Measurements from ENCODE around the gene ZNF723. TPM values are rescaled to one million over a fixed set of nuclear protein-coding genes. Genes with fewer than 3 reads are reported as not detected.
"Not testable (repeated sequence)": the region's sequence is repeated elsewhere in the genome, so short reads cannot be mapped to it uniquely, and the experiment has no call there.

ZNF723 gene
- total RNA-seq, 4 donors from 2014 or later: not detected

GRCh38 chr19:22814124-22814523, 18.0 kb upstream of the ZNF723 start:
- TF ChIP-seq POLR2A (IDR thresholded peaks at IDR 0.05): no peak
- TF ChIP-seq CTCF (IDR thresholded peaks at IDR 0.05): no peak
- no peak for DNase-seq (ENCODE audit: low spot score in 2 of 2)
- intact Hi-C loops (cut with DNase I; ENCODE audit: low total_unique reads): no loop called here
- no peak overlapping the region for H3K4me3 ChIP-seq (ENCODE audit: low read depth, poor library complexity, severe bottlenecking)
- WGBS, 2 donors: 76 to 78% methylated on average over 2 of the region's 2 CpGs

DNA sequence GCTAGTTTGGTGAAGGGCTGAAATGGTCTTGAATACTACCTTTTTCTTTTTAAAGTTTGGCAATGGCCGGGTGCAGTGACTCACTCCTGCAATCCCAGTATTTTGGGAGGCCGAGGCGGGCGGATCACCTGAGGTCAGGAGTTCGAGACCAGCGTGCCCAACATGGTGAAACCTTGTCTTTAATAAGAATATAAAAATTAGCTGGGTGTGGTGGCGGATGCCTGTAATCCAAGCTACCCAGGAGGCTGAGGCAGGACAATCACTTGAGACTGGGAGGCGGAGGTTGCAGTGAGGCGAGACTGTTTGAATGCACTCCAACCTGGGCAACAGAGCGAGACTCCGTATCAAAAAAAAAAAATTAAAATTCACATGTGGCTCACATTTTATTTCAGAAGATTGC, 880 bp upstream of the ZNF723 start:
- WGBS, 2 donors: 91 to 100% methylated on average over 11 of the region's 11 CpGs
- H3K4me3 ChIP-seq (ENCODE audit: low read depth, poor library complexity, severe bottlenecking): no peak overlapping the region
- TF ChIP-seq POLR2A (IDR thresholded peaks at IDR 0.05): no peak
- TF ChIP-seq CTCF (IDR thresholded peaks at IDR 0.05): no peak
- peak in 1 of 2 donors; percentile 66 for DNase-seq (ENCODE audit: low spot score in 2 of 2)
- intact Hi-C loops (cut with DNase I; ENCODE audit: low total_unique reads): no loop called here

DNA sequence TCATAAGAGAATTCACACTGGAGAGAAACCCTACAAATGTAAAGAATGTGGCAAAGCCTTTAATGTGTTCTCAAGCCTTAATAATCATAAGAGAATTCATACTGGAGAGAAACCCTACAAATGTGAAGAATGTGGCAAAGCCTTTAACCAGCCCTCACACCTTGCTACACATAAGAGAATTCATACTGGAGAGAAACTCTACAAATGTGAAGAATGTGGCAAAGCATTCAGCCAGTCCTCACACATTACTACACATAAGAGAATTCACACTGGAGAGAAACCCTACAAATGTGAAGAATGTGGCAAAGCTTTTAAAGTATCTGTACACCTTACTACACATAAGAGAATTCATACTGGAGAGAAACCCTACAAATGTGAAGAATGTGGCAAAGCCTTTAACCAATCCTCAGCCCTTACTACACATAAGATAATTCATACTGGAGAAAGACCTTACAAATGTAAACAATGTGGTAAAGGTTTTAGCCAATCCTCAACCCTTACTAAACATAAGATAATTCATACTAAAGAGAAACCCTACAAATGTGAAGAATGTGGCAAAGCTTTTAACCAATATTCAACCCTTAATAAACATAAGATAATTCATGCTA, 25.7 kb downstream of the ZNF723 start:
- DNase-seq (ENCODE audit: low spot score in 2 of 2); H3K4me3 ChIP-seq (ENCODE audit: low read depth, poor library complexity, severe bottlenecking); intact Hi-C loops (cut with DNase I; ENCODE audit: low total_unique reads): not testable (repeated sequence)

DNA sequence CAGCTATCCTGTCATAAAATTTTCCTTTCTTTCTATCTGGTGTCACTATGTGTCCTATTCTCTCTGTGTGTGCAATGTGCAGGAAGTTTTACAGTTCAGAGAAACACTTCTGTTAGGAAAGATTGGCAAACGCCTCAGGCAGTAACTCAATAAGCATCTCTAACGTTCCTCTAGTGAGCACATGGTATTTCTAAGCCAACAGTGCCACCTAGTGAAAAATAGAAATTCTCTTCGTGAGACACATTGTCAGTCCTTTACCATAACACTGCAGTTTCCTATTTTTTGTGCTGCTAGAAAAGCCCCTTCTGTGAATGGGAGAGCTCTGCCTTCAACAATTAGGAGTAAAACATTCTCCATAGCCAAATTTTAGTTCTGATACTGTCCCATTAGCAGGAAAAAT, 50.7 kb downstream of the ZNF723 start:
- DNase-seq (ENCODE audit: low spot score in 2 of 2): no peak
- intact Hi-C loops (cut with DNase I; ENCODE audit: low total_unique reads): no loop called here
- TF ChIP-seq CTCF (IDR thresholded peaks at IDR 0.05) (no peak), POLR2A (IDR thresholded peaks at IDR 0.05) (no peak)
- no peak overlapping the region for H3K4me3 ChIP-seq (ENCODE audit: low read depth, poor library complexity, severe bottlenecking)
- 1 to 9% methylated on average over 3 of the region's 3 CpGs for WGBS, 2 donors

DNA sequence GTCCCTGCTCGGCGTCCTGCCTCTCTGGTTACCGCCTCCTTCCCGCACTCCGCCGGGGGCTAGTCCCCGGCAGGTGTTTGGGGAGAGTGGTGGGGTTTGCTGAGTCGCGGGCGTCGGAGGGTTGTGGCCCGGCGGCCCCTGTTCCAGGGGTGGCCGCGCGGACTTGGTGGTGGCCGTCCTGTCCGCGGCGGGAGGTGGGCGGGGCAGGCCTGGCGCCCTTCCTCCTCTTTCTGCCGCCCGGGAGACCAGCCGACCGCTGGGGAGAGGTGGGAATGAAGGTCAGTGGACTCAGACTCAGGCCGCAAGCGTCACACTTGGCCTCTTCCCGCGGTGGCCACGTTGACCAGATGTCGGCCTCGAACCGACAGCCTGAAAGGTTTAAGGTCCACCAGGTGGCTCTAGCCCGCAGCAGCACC, 61.8 kb downstream of the ZNF723 start:
- no peak for DNase-seq (ENCODE audit: low spot score in 2 of 2)
- intact Hi-C loops (cut with DNase I; ENCODE audit: low total_unique reads): no loop called here
- TF ChIP-seq POLR2A (IDR thresholded peaks at IDR 0.05) (no peak), CTCF (IDR thresholded peaks at IDR 0.05) (no peak)
- 92 to 97% methylated on average over 24 to 34 of the region's 35 CpGs for WGBS, 2 donors
- no peak overlapping the region for H3K4me3 ChIP-seq (ENCODE audit: low read depth, poor library complexity, severe bottlenecking)

DNA sequence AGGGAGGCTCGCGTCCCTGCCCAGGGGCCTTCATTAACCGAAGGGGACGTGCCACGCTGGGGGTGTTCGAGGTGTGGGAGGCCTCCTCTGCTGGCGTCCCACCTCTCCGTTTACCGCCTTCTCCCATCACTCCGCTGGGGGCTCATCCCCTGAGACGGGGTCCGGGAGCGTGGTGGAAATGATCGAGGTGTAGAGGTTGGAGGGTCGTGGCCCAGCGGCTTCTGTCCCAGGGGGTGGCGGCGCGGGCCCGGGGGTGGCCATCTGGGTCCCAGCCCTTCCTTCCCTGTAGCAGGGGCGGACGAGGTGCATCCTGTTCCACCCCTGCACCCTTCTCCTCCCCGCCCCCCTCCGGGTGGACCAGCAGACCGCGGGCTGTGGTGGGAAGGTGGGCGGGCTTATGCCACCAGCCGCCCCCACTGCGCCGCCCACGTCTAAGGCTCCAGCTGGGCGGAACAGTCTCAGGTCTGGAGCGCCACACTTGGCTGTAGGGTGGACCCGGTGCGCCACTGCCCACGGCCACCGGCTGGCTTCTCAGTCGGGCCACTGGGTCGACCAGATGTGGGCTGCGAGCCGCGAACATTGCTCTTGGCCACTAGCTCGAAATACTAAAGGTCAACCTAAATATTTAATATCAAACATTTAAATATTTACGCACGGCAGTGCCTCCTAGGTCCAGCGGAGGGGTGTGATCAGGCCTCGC, 69.5 kb downstream of the ZNF723 start:
- WGBS, 2 donors: 96 to 97% methylated on average over 42 to 45 of the region's 47 CpGs
- no peak for TF ChIP-seq CTCF (IDR thresholded peaks at IDR 0.05)
- TF ChIP-seq POLR2A (IDR thresholded peaks at IDR 0.05): no peak
- no peak for DNase-seq (ENCODE audit: low spot score in 2 of 2)
- no peak overlapping the region for H3K4me3 ChIP-seq (ENCODE audit: low read depth, poor library complexity, severe bottlenecking)
- intact Hi-C loops (cut with DNase I; ENCODE audit: low total_unique reads): no loop called here

Other genes with a start within 250 kb of the ZNF723 start
- gene ZNF492, start 198.0 kb upstream of the ZNF723 start, total RNA-seq: under 1 TPM; 0.08 to 0.84 (median 0.23) TPM
- under 1 TPM in 3 of 4 donors, not detected in 1; 0.04 to 0.12 (median 0.10) TPM for gene ZNF99, start 48.1 kb upstream of the ZNF723 start, total RNA-seq
- under 1 TPM in 2 of 4 donors, not detected in 2; 0.42 to 0.59 TPM for gene ZNF728, start 170.9 kb downstream of the ZNF723 start, total RNA-seq

All from lower leg skin (tissue), 4 donors.